NT2/D1 (cell line): Measurements from ENCODE around the gene CACNG8.
A peak's percentile ranks its signal among the peaks of the same experiment; 100 is the strongest.

Experiments
- DNase-seq: peaks from one replicate; pipeline ENCODE4 v3.0.0-alpha.2; 2011; ENCODE audit warnings: low read depth, low spot score
- H3K27me3 ChIP-seq: 2 replicates; pipeline ENCODE4 v1.6.0; 2011; ENCODE audit warnings: mild to moderate bottlenecking; ENCODE audit not compliant: insufficient read length, insufficient read depth
- H3K36me3 ChIP-seq: 2 replicates; pipeline ENCODE4 v1.6.1; 2011; ENCODE audit warnings: mild to moderate bottlenecking, low read length, mixed read lengths; ENCODE audit not compliant: insufficient read depth, insufficient read length
- H3K4me1 ChIP-seq: 2 replicates; pipeline ENCODE4 v1.5.1; 2011; ENCODE audit not compliant: insufficient read depth, insufficient read length
- H3K4me3 ChIP-seq: 2 replicates; pipeline ENCODE4 v1.5.1; 2011; ENCODE audit warnings: low read depth; ENCODE audit not compliant: insufficient read length
- H3K9ac ChIP-seq: 2 replicates; pipeline ENCODE4 v1.6.0; 2011; ENCODE audit warnings: low read depth; ENCODE audit not compliant: insufficient read length
- H3K9me3 ChIP-seq: 2 replicates; pipeline ENCODE4 v1.5.1; 2011; ENCODE audit warnings: mild to moderate bottlenecking, low read length; ENCODE audit not compliant: insufficient read depth
- SUZ12 ChIP-seq: IDR thresholded peaks from 2 replicates; pipeline ENCODE4 v1.6.1; 2011; ENCODE audit not compliant: insufficient read length, insufficient read depth; ENCODE audit errors: extremely low read depth
- YY1 ChIP-seq: IDR thresholded peaks from 2 replicates; pipeline ENCODE4 v1.6.1; 2011; ENCODE audit not compliant: insufficient read length, insufficient read depth
- ZNF274 ChIP-seq: IDR thresholded peaks from 2 replicates; pipeline ENCODE4 v1.6.1; 2011; ENCODE audit warnings: mild to moderate bottlenecking, low read depth, low read length

The CACNG8 gene

GRCh38 chr19:53980539-53981375, 18.0 kb downstream of the CACNG8 start:
- peak overlapping the region; percentile 40 for H3K4me3 ChIP-seq
- TF ChIP-seq YY1: no peak
- no peak for TF ChIP-seq ZNF274
- TF ChIP-seq SUZ12: no peak
- peak; percentile 33 for DNase-seq
- no peaks in the 10 kb centered on the region for H3K36me3 ChIP-seq
- peaks cover 2% of the 10 kb centered on the region for H3K4me1 ChIP-seq
- peaks cover 20% of the 10 kb centered on the region for H3K27me3 ChIP-seq
- H3K9ac ChIP-seq: peak overlapping the region; percentile 71
- no peaks in the 10 kb centered on the region for H3K9me3 ChIP-seq

GRCh38 chr19:53981376-53981951, 18.7 kb downstream of the CACNG8 start:
- DNase-seq: no peak
- Histone ChIP-seq H3K27me3 (peaks cover 20% of the 10 kb centered on the region), H3K9me3 (no peaks in the 10 kb centered on the region), H3K9ac (peak overlapping the region; percentile 71), H3K4me1 (peaks cover 2% of the 10 kb centered on the region), H3K4me3 (peak overlapping the region; percentile 27), H3K36me3 (no peaks in the 10 kb centered on the region)
- TF ChIP-seq ZNF274 (no peak), YY1 (no peak), SUZ12 (no peak)

- peak overlapping the region; percentile 43 for H3K4me3 ChIP-seq
- peak overlapping the region; percentile 83 for H3K9ac ChIP-seq
- H3K36me3 ChIP-seq: no peaks in the 10 kb centered on the region
- TF ChIP-seq YY1 (no peak), SUZ12 (no peak), ZNF274 (no peak)
- H3K27me3 ChIP-seq: peaks cover 20% of the 10 kb centered on the region
- H3K4me1 ChIP-seq: peaks cover 2% of the 10 kb centered on the region
- no peaks in the 10 kb centered on the region for H3K9me3 ChIP-seq
- no peak for DNase-seq
Measured at GRCh38 chr19:53982001-53982451, 19.3 kb downstream of the CACNG8 start.

- Histone ChIP-seq H3K4me3 (no peak overlapping the region), H3K36me3 (no peaks in the 10 kb centered on the region), H3K27me3 (peaks cover 20% of the 10 kb centered on the region), H3K4me1 (peaks cover 2% of the 10 kb centered on the region), H3K9me3 (no peaks in the 10 kb centered on the region), H3K9ac (no peak overlapping the region)
- TF ChIP-seq SUZ12 (no peak), ZNF274 (no peak), YY1 (no peak)
- no peak for DNase-seq
Measured at GRCh38 chr19:53982611-53983010, 19.9 kb downstream of the CACNG8 start.

GRCh38 chr19:53983457-53984289, 20.9 kb downstream of the CACNG8 start:
- peaks cover 17% of the 10 kb centered on the region for H3K27me3 ChIP-seq
- TF ChIP-seq YY1 (no peak), ZNF274 (no peak), SUZ12 (no peak)
- peaks cover 2% of the 10 kb centered on the region for H3K4me1 ChIP-seq
- no peaks in the 10 kb centered on the region for H3K36me3 ChIP-seq
- H3K9ac ChIP-seq: no peak overlapping the region
- DNase-seq: no peak
- H3K9me3 ChIP-seq: no peaks in the 10 kb centered on the region
- H3K4me3 ChIP-seq: no peak overlapping the region

GRCh38 chr19:53985863-53986262, 23.1 kb downstream of the CACNG8 start:
- no peak overlapping the region for H3K9ac ChIP-seq
- no peaks in the 10 kb centered on the region for H3K9me3 ChIP-seq
- DNase-seq: no peak
- peaks cover 4% of the 10 kb centered on the region for H3K27me3 ChIP-seq
- H3K36me3 ChIP-seq: no peaks in the 10 kb centered on the region
- H3K4me3 ChIP-seq: no peak overlapping the region
- H3K4me1 ChIP-seq: peaks cover 9% of the 10 kb centered on the region
- TF ChIP-seq SUZ12: no peak
- no peak for TF ChIP-seq YY1
- TF ChIP-seq ZNF274: no peak
